ENCODE measurements around the gene GIT2.
A peak's percentile ranks its signal among the peaks of the same experiment; 100 is the strongest.
"Not testable (repeated sequence)": the region's sequence is repeated elsewhere in the genome, so short reads cannot be mapped to it uniquely, and the experiment has no call there.

The GIT2 gene, protein sequence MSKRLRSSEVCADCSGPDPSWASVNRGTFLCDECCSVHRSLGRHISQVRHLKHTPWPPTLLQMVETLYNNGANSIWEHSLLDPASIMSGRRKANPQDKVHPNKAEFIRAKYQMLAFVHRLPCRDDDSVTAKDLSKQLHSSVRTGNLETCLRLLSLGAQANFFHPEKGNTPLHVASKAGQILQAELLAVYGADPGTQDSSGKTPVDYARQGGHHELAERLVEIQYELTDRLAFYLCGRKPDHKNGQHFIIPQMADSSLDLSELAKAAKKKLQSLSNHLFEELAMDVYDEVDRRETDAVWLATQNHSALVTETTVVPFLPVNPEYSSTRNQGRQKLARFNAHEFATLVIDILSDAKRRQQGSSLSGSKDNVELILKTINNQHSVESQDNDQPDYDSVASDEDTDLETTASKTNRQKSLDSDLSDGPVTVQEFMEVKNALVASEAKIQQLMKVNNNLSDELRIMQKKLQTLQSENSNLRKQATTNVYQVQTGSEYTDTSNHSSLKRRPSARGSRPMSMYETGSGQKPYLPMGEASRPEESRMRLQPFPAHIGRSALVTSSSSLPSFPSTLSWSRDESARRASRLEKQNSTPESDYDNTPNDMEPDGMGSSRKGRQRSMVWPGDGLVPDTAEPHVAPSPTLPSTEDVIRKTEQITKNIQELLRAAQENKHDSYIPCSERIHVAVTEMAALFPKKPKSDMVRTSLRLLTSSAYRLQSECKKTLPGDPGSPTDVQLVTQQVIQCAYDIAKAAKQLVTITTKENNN

DNA sequence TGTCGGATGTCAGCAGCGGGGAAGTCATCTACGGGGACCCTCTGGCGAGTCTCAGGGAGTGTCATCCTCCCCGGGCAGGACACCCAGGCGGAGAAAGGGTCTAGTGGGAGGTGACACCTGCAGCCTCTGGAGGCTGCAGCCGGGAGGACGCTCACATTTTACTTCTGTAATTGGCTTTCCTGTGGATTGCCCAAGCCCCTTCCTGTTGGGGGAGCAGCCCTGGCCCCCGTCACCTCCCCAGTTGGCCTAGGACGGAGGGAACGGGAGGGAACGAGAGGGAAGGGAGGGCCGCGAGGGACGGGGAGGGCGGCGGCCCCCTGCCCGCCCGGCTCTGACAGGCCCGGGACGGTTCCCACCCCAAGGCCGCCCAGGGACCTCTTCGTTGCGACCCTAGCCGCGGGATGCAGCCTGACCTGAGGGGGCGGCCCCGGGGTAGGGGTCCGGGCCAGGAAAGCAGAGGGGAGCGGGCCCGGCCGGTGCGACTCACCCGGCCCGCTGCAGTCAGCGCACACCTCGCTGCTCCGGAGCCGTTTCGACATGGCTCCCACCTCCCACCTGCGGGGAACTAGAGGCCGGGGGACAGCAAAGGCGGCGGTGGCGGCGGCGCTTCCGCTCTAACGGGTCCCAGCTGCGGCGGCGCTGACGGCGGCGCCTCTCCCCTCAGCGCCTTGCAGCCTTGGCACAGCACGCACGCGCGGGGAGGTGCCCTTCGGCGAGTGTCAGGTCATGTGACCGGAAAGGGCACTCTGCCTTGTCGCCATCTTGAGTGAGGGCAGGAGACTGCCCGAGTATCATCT, at the start of gene GIT2:
Gene GIT2 (minus strand): TSS at position 683 of the 797 bp plus-strand sequence. CDS start 144 bp downstream, at position 539.
- peak; percentile 92 to 98 for DNase-seq

DNA sequence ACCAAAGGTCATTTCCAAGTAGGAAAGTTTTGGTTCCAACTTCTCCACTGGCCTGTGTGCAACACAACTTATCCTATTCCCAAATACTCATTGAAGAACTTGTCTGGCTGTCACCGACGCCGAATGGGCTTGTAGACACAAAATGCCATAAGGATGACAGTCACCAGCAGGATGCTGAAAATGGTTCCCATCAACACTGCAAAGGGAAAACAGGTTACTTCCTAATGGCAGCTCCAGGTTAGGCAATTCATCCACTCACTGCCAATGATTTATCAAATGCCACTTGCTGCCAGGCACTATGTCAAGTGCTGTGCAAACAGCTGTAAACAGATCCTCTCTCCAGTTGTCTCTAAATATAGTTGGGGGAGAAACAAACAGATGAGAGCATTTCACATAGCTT, 46.1 kb upstream of the GIT2 start:
- peak; percentile 43 to 68 for DNase-seq

DNA sequence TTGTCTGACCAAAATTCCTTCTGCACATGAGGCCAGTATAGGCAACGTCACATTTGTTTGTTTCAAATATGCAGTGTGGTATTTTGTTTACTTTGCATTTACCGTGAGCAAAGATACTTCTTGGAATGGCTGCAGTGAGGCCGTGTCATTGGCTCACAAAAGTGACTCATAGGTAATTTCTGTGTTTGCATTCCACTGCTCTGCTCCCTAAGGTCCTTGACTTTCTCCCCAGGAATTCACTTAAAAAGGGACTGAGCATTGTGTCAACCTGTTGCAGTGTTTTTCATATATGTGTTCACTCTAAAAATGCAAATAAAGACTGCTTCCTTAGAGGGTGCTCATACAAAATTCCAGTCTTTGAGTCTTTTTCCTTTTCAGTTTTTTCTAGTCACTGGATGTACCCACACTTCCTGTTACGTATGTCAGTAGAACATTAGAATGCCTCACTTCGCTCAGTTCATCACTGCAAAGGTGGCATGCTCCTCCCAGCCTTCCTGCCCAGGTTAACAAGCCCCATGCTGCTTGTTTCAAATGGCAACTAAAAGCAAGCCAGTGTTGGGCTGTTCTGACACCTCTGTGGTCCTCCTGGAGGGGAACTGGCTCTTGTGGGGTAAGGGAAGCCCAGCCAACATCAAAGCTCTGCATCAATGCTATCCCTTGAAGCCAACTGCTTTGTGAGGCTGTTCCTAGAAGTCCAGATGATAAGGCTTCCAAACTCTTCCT, 43.1 kb upstream of the GIT2 start:
- DNase-seq = no peak

DNA sequence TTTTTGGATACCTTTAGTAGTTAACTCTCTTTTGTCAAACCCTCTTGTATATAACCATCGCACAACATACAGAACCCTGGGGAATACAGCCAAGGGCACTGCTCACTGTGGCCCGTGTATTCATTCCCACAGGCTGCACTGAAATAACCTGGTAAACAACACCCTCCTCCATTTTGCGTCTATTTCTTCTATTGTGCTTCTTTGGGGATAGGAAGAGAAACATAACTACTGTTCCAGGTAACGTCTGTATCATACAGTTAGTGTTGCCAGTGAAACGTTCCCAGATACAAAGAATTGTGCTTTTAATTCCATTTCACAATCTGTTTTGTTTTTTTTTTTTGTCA, 42.5 kb upstream of the GIT2 start:
- no peak for DNase-seq

DNA sequence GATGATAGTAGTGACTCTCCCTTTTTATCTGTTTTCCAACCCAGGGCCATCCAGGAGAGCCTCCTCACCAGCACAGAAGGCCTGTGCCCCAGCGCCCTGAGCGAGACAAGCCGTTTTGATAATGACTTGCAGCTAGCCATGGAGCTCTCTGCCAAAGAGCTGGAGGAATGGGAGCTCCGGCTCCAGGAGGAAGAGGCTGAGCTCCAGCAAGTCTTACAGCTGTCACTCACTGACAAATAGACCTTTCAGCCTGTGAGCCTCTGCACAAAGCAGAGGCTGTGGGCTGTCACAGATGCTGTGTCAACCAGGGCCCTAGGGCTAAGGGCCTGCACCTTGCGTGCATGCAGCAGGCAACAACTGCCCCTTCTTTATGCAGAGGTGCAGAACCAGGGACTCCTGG, 41.1 kb upstream of the GIT2 start:
- no peak for DNase-seq

DNA sequence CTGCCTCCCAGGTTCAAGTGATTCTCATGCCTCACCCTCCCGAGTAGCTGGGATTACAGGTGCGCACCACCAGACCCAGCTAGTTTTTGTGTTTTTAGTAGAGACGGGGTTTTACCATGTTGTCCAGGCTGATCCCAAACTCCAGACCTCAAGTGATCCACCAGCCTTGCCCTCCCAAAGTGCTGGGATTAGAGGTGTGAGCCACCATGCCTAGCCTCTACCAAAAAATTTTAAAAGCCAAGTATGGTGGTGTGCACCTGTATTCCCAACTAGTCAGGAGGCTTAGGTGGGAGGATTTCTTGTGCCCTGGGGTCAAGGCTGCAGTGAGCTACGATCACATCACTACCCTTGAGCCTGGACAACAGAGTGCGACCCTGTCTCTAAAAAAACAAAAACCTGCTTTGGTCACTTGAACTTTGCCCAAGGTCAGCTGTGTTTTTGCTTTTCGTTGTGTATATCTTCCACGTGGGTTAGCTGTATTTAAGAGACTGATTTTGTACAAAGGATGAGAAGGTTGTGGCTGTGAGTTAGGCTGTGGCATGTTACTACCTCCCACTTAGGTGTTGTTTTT, 39.5 kb upstream of the GIT2 start:
- no peak for DNase-seq

DNA sequence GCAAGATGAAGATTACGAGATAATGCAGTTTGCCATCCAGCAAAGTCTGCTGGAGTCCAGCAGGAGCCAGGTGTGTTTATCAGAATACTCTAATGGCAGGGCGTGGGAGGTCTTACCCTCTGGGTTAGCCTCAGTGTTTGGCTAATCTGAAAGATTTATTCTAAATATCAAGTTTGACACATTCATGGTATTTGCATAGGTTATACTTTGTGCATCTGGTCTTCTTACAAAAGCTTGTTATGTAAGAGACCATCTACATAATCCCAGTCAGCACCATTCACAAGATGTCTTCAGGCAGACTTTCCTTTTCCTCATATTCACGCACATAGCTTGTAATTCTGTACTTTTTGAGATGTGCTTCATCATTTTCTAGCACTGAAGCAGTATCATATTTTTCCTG, 37.7 kb upstream of the GIT2 start:
- DNase-seq = no peak

DNA sequence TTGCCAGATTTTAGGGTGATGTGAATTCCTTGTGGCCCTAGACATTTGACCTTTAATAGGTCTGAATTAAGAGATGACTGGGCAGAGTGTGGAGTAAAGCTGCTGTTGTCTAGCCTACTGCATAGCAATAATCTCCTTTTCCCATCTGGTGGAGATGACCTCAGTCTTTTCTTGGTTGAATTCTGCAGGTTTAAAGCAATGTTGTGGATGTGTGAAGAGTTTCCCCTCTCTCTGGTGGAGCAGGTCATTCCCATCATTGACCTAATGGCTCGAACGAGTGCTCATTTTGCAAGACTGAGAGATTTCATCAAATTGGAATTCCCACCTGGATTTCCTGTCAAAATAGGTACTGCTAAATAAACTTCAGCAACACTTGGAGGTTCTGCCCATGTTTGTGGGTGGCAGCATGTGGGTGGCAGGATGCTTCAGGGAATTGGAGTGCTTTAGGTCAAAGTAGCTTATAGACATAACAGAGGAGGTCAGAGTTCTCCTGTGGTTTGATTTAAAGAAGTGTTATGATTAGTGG, 33.2 kb upstream of the GIT2 start:
- no peak for DNase-seq

DNA sequence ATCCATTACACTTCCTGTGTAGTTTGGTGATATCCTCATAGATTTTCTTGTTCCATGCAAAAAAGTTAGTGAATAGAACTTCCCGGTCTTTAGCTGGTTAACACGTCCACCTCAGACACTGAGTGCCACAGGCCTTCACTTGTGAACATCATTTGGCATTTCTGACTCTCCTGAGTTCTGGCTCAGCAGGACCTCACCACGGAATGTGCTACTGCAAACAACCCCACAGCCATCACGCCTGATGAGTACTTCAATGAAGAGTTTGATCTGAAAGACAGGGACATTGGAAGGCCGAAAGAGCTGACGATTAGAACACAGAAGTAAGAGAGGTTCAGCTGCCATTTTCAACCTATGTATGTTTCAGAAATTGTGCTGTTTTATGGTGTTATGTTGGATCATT, 32.2 kb upstream of the GIT2 start:
- DNase-seq = no peak

DNA sequence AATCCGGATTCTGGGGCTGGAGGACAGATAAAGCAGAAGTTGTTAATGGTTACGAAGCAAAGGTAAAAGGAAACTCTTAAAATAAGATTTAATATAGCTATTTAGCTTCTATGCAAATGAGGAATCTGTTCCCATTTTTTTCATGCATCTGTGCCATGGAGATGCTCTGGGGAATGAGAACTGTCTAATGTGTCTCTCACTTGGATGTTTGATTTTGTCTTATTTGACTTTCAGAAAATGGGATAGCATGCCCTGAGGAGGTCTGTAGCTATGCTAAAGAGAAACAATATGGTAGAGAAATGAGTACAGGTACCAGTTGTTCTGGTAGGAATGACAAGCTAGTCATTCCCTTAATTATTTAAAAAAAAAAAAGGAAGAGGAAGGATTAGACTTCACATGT, 27.9 kb upstream of the GIT2 start:
- DNase-seq = no peak

DNA sequence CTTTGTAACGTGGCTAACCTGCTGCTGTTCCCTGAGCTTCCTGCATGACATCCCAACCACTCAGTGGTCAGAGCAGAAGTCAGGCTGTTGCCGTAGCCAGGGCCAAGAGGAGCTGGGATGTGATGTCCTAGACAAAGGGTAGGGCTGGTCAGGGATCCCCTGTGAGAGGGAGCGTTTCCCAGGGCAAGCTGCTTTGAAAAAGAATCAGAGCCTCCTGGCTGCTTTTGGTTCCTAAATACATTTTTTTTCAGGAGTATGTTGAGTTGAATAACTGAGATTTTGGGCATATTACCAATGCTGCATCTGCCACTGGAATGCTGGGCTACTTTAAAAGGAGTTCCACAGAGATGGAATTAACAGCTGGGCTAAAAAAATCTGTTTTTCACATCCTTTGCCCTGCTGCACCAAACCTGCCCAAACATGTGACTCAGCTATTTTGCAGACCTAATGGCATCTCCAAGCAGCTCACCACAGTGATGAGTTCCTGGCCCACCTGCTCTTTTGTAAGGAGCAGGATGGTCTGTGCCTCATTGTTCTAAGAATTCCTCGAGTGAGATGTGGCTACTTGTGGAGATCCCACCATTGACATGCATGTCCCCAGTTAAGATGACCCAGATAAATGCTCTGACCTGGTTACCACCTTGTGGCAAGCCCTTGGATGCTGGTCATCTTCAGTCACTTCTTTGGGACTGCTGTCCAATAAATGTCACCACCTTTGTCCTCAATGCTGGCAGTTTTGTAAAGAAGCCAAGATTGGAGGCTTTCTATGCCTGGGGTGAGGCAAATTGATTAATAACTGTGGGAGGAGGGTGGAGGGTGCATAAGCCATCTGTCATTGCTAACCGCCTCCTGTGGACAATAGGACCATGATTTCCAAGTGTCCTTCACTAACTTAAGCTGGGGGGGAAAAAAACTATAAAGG, 27.2 kb upstream of the GIT2 start:
- DNase-seq = peak in 1 of 2 experiments; percentile 4

DNA sequence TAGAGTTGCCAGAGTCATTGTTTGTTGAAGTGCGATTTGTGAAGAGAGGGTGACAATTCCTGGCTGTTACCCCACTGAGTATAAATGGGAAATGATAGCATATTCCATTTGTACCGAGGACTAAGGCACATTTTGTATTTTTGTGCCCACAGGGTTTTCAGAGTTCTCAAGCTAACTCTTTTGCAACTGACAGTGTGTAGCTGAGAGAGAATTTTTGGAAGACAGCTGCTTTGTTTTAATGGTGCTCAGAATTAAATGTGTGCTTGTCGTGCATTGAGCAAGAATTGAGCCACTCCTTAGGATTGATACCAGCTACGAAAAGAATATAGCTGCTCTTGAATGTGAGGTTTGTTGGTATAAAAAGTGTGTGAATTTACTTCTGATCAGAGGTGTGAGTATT, 24.8 kb upstream of the GIT2 start:
- no peak for DNase-seq

DNA sequence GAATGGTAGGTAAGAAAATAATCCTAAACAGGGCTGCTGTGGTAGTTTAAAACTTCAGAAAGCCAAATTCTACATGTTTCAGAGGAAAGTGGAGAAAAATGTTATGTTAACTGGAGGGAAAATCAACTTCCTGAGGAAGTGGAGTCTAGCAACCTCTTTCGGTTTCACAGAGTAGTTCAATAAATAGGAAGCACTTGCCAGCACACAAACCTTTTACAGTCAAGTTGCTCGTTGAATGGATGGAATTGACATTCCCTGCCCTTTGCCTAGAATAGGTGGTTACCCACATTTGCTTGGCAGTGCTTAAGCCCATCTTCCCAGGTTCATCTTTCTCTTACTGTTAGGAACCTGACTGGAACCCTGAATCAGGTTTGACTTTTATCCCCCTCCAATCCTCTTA, 19.0 kb upstream of the GIT2 start:
- no peak for DNase-seq

DNA sequence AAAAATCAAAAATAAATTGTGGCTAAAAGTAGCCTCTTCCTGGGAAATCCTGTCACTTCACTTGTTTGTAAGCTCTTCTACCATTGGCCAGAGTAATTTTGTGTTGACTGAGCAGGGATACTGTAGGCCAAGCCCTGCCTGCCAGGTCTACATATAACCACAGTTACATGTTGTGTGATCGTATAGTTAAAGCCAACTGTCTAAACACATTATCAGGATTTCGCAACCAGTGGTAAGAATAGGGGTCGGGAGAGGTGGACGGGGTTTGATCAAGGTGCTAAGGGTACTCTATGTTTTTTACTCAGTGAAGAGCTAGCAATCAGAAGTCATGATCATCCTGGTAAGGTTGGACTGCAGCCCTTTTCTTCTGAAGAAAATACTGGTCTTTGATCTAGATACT, 16.5 kb upstream of the GIT2 start:
- DNase-seq = no peak

DNA sequence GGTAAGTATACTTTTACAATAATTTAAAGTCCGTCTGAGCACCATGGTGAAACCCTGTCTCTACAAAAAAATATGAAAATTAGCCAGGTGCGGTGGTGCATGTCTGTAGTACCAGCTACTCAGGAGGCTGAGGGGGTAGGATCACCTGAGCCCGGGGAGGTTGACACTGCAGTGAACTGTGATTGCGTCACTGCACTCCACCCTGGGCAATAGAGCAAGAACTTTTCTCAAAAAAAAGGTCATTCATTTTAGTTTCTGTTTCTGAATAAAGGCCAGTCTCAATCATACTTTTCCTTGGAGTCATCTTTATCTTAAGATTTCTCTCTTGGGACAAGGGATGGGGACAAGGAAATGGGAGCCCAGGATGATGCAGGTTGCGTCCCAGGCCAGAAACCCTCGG, 16.0 kb upstream of the GIT2 start:
- DNase-seq = no peak

DNA sequence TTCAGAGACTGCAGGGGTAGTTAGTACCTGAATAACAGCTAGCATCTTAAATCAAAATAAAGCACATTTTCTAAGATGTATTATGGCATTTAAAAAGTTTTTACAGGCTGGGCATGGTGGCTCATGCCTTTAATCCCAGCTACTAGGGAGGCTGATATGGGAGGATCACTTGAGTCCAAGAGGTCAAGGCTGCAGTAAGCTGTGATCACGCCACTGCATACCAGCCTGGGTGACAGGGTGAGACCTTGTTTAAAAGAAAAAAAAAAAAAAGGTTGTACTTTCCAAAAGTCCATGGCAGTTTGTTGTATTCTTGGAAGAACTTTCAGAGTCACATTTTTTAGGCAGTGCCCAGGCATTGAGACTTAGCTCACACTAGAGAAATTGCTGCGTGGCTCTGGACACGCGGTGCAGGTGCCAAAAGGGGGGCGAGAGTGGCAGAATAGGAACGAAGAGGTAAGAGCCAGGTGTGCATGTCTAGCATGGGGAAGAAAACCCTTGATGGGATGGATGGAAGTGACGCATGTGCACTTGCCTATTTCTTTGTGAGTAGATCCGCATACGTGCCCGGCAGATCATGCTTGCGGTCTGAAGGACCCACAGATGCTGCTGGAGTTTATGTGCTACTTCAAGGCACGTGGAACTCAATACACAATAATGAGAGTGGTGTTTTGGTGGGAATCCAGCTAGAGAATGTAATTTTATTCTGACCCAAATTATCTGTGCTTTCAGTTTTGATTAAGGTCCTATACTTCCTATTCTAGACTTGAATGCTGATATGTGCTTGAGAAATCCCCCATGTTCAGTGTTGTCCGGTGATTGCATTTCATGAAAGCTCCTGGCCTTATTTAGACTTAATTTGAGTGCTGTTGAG, 14.9 kb upstream of the GIT2 start:
- DNase-seq = no peak

DNA sequence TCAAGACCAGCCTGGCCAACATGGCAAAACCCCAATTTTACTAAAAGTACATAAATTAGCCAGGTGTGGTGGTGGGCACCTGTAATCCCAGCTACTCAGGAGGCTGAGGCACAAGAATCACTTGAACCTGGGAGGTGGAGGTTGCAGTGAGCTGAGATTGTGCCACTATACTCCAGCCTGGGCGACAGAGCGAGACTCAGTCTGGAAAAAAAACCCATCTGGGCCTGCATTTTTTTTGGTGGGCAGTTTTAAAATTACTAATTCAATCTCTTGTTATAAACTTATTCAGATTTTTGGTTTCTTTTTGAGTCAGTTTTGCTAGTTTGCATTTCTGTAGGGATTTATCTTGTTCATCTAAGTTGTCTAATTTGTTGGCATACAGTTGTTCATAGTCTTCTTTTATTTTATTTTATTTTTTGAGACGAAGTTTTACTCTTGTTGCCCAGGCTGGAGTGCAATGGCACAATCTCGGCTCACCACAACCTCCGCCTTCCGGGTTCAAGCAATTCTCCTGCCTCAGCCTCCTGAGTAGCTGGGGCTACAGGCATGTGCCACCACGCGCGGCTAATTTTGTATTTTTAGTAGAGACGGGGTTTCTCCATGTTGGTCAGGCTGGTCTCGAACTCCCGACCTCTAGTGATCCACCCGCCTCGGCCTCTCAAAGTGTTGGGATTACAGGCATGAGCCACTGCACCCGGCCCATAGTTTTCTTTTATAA, 12.7 kb upstream of the GIT2 start:
- DNase-seq = not testable (repeated sequence)

DNA sequence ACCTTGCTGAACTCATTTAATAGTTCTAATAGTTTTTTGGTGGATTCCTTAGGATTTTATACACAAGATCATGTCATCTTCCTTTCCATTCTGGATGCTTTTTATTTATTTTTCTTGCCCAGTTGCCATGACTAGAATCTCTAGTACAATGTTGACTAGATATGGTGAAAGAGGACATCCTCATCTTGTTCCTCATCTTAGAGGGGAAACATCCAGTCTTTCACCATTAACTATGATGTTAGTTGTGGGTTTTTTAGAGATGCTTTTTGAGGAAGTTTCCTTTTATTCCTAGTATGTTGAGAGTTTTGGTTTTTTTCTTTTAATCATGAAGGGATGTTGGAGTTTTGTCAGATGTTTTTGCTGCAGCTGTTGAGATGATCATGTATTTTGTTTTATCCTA, 11.7 kb upstream of the GIT2 start:
- DNase-seq = no peak

DNA sequence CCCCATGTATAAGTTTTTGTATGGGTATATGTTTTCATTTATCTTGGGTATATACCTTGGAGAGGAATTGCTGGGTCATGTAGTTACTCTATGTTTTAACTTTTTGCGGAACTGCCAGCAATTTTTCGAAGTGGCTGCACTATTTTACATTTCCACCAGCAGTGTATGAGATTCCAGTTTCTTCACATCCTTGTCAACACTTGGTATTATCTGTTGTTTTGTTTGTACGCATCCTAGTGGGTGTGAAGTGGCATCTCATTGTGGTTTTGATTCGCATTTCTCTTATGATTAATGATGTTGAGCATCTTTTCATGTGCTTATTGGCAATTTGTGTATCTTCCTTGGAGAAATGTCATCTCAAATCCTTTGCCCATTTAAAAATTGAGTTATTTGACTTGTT, 9.9 kb upstream of the GIT2 start:
- no peak for DNase-seq

Data from SHP77 (cell line).